HG03469 (cell line): ENCODE data around the gene GCKR.

ENCODE experiments used
- ATAC-seq: cut with Tn5 transposase; IDR thresholded peaks from one replicate; pipeline ENCODE4 v1.9.1; 2021; ENCODE audit warnings: mild to moderate bottlenecking, moderate library complexity, moderate number of reproducible peaks; ENCODE audit not compliant: unreplicated experiment

The GCKR gene

DNA sequence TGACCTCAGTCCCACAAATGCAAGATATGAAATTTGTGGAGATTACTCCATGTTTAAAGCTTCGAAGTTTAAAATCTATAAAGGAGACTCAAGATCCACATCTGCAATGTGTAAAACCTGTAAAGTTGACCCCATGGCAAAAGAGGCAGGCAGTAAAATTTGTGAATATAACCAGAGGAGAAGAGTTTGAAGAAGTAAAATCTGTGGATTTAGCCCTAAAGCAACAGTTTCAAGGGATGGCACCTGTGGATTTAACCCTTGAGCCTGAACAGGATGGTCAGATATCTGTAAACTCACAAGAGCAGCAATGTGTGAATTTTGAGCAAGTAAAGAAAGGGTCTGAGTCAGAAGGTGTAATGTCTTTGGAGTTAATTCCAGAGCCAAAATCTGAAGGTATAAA is 75.0 kb downstream of the GCKR start:
- no peak for ATAC-seq

GRCh38 chr2:27572439-27572838 is 75.8 kb downstream of the GCKR start:
- ATAC-seq: no peak

- no peak for ATAC-seq
Observed at GRCh38 chr2:27572998-27573429, 76.4 kb downstream of the GCKR start.
